NCI-H1694 (cell line): ENCODE results near the gene SSX2IP.
"Not testable (repeated sequence)": the region's sequence is repeated elsewhere in the genome, so short reads cannot be mapped to it uniquely, and the experiment has no call there.

ENCODE experiments used
- DNase-seq: peaks from one replicate; lab custom pipeline; 2025; lab: John Stamatoyannopoulos, UW

Gene SSX2IP

DNA sequence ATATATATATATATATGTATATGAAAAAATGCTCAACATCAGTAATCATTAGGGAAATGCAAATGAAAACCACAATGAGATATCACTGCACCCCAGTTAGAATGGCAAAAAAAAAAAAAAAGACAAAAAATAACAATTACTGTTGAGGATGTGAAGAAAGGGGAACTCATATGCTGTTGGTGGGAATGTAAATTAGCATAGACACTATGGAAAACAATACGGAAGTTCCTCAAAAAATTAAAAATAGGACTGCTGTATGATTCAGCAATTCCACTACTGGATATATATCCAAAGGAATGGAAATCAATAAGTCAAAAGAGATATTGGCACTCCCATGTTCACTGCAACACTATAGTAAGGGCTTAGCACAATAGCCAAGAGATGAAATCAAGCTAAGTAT lies 74.5 kb downstream of the SSX2IP start:
- DNase-seq: no peak

DNA sequence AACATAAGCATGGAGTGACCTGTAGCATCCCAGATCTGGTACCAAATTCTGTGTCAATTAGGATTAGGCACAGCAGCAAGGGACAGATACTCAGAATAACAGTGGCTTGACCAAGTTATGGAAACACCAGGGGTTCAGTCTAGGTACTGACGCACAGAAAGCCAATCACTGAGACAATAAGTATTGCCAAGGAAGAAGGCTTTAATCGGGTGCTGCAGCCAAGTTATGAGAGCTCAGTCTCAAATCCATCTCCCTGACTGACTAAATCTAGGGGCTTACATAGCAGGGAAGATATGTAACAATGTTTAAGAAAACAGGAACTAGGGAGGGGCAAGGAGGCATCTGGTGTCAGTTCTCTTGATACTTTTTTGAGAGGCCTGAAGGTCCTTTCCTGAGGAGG lies 76.4 kb downstream of the SSX2IP start:
- DNase-seq: no peak

DNA sequence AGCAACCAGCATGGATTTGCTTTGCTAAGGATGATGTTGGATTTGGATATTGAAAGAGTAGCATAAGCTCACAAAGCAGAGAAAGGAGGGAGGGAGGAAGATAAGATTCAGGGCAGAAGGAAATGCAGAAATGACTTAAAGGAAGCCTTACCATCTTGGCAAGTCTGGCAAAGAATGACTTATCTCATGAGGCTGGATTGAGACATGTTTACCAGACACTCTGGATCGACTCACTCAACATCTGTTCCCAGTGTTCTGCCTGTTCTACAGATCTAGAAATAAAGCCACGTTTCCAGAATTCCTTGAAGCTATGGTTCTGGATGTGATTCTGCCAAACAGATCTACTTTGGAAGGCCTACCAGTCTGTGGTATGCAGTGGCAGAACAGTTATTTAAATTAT lies 77.2 kb downstream of the SSX2IP start:
- DNase-seq: no peak

DNA sequence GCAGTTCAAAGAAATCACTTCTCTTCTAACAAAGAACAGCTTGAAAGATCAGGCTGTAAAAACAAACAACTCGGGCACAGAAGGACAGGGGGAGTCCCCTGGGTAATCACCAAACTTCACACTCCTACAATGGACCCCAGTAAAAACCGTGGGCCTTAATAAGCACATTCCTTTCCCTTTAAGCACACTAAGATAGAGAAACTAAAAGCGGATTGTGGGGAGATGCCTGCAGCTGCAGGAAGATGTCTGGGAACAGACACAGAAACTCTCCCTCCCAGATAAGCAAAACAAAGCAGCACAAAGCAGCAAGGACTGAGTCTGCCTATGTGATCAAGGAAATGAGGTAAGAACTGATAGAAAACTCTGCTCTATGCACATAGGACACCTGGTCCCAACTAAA lies 78.5 kb downstream of the SSX2IP start:
- DNase-seq: no peak

DNA sequence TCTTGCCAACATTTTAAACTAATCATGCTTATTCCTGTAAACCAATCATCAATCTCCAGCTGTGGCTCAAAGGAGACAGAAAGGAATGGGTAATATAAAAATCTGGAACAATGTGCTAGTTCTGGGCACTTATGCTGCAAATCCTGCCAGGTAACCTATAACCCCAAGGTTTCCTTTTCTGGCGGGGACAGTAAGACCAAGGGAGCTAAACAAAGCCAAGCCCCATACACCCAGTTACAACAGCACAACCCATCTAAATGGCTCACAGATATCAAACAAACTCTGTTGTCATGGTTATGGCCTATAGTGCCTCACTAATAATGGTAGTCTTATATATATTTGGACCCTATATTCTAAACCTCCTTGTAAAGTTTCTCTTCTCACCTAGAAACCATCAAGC lies 79.2 kb downstream of the SSX2IP start:
- DNase-seq: no peak

DNA sequence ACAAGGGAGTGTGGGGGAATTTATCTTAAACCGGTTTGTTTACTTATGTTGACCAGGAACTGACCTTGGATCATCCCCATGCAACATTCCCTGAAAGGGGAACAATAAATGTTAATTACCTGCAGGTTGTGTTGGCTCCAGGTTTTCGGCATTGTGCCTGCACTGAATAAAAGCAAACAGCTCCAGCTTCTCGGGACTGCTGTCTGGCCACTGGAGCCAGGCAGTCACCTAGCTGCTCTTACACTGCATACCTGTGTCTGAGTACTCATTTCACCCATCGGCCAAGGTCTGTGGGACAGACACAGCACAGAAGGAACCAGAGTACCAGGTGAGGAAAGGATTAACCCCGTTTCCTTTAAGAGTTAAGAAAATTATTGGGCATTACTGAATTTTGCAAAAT lies 83.3 kb downstream of the SSX2IP start:
- DNase-seq: no peak

DNA sequence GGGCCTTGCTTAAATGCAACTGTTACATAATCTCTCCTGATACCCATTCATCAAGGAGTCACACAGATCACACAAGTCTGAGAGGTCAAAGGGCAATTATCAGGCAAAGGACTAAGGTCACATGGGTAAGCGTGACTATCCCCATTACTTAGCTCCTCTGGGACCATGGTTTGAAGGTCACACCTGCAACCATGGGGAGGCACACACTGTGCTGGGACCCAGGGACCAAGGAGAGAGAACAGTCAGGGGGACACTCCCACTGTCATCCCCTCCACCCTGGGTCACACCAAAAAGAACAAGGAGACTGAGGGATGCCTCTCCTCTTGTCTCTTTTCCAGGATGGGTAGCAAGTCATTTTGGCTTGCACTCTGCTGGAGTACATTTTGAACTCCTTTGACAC lies 85.1 kb downstream of the SSX2IP start:
- DNase-seq: no peak

DNA sequence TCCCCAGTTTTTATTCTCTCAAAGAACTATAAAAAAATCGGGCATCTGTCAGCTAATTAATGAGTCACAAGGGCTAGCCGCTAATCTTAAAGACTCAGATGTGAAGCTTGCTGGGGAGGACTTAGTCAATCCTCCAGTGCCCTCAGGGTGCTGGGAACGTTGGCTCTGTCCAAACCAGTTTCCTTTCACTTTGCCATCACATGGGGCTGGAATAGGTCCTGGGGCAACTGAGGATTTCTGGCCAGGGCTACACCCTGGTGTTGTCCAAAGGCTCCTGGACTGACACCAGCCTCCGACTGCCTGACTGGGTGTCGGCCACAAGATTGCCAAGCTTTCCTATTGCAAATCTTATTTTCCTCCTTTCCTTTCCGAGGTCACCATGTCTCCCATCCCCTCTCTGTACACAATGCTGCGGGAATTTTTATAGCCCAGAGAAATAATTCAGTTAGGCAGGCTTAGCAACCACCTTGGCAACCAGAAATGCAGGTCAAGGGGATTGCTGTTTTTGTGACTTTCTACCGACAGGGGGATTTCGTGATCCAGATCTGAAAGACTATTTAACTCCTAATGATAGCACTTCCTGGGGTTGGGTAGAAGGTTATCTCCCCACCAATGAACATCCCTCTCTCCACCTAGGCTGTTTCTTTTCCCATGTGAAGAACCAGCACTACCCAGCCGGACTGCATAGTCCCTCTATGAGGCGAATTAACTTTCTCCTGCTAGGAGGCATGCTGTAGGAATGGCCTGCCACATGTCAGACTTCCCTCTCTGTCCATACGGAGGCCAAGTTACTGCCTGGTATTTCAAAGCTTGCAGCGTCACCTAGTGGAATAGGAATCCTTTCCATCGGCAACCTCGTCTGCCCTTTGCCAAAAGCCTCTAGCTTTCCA lies 86.1 kb downstream of the SSX2IP start:
- no peak for DNase-seq

DNA sequence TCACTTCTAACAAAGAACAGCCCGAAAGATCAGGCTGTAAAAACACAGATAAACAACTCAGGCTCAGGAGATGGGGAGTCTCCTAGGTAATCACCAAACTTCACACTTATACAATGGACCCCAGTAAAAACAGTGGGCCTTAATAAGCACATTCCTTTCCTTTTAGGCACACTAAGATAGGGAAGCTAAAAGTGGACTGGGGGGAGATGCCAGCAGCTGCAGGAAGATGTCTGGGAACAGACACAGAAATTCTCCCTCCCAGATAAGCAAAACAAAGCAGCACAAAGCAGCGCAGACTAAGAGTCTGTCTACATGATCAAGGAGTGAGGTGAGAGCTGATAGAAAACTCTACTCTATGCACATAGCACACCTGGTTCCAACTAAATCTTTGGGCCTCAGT lies 87.0 kb downstream of the SSX2IP start:
- no peak for DNase-seq

DNA sequence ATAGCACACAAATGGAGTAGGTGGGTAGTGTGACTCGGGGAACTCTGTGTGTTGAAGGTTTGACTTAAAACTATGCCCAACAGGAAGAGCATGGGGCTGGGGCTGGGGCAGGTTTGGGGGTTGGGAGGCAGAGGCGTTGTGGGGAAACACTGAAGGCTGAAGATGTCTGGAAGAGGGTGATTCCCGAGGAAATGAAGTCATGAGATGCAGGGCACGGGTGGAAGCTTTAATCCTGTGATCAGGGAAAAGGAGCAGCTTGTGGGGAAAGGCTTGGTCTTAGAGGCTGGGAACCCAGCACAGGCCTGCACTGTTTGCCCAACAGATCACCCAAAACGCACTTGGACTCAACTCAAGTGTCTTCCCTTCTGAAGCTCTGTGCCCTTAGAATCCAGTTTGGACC lies 89.5 kb downstream of the SSX2IP start:
- DNase-seq: no peak

DNA sequence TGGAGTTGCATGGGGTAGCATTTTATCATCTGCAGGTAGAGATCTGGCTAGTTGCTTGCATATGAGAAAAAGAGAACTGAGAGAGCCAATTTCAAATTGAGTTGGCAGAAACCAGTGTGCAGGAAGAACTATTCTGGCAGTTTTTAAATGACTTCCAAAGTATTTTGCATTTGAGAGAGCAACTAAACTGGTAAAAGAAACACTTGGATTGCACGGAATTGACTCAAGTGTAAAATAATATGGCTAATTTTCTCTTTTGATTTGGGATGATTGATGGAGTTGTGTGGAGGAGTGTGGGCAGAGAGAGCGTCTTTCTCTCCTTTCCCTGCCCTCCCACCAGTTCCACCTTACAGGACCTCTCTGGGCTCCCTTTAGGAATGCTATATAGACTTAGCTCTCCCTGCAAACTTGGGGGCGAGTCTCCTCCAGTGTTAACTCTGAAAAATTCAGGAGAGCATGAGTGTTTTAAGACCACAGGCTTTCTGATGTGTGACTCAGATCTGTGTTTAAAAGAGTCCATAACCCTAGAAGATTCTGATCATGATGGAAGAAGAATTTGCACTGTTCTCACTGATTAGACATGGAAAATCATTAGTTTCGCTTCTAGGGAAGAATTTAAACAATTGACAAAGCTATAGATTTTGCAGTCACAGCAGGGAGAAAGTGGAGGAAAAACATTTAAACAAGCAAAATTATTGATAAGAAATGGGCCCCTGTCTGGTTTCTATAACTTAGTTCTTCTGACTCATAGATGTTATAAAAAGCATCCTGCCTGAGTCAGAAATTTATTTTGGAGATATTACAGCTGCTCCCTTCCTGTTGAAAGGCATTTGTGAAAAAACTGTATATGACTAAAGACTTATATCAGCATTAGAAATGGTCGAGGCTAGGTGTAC lies 91.2 kb downstream of the SSX2IP start:
- no peak for DNase-seq

DNA sequence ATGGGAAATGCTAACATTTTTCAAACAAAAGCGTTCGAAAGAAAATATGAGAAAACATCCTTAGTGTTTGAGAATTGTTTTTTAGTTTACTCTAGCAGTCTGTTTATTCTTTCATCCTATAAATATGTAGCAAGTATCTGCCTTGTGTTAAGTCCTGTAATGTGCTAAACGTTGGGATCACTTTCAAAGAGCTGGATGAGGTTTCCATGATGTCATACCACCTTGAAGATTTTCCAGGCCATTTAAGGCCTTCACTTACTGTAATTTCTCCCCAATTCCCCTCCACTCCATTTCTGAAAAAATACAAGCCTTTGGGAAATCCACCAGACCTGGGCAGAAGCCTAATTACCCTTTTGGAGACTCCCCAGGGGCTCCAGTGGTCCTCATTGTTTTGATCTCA lies 91.8 kb downstream of the SSX2IP start:
- no peak for DNase-seq

DNA sequence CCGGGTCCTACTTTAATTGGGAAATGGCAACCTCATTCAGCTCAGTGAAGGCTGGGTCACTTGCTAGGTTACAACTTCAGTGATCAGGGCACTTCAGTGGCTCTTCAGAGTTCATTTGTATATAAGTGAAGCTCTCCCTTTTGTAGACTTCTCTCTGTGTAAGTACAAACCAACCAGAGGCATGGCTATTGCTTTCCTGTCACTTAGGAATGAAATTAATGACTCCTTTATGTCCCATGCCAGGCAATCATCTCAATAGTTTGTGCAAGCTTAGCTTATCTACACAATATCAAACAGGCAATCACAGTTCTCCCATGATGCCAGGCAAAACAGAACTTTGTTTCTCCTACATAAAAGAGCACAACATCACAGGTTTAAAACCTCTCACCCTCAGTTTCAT lies 93.2 kb downstream of the SSX2IP start:
- no peak for DNase-seq

DNA sequence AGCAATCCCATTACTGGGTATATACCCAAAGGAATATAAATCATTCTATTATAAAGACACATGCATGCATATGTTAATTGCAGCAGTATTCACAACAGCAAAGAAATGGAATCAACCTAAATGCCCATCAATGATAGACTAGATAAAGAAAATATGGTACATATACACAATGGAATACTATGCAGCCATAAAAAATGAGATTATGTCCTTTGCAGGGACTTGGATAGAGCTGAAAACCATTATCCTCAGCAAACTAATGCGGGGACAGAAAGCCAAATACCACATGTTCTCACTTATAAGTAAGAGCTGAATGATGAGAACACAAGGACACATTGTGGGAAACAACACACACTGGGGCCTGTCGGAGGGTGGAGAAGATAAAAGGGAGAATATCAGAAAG lies 95.3 kb downstream of the SSX2IP start:
- not testable (repeated sequence) for DNase-seq
